ENCODE measurements around the gene AP4E1. TPM values are rescaled to one million over a fixed set of nuclear protein-coding genes. Genes with fewer than 3 reads are reported as not detected.
"Not testable (repeated sequence)": the region's sequence is repeated elsewhere in the genome, so short reads cannot be mapped to it uniquely, and the experiment has no call there.

The AP4E1 gene
- total RNA-seq, 4 donors from 2014 or later = 9.9 to 13.2 (median 10.6) TPM

DNA sequence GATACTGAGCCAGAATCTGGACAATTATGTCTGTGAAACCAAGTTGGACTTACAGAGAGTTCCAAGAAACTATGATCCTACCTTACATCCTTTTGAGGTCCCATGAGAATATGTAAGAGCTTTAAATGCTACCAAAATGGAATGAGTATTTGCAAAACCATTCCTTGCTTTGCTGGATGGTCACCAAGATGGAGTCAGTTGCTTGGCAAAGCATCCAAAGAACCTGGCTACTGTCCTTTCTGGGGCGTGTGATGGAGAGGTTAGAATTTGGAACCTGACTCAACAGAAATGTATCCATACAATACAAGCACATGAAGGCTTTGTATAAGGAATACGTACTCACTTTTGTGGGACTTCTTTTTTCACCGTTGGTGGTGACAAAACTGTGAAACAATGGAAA is 36.2 kb downstream of the AP4E1 start:
- TF ChIP-seq EP300 (IDR thresholded peaks at IDR 0.05) (no peak), POLR2AphosphoS5 (IDR thresholded peaks at IDR 0.05) (no peak), POLR2A (IDR thresholded peaks at IDR 0.05; ENCODE audit: low read depth) (no peak)
- TF ChIP-seq, protein P1, sequence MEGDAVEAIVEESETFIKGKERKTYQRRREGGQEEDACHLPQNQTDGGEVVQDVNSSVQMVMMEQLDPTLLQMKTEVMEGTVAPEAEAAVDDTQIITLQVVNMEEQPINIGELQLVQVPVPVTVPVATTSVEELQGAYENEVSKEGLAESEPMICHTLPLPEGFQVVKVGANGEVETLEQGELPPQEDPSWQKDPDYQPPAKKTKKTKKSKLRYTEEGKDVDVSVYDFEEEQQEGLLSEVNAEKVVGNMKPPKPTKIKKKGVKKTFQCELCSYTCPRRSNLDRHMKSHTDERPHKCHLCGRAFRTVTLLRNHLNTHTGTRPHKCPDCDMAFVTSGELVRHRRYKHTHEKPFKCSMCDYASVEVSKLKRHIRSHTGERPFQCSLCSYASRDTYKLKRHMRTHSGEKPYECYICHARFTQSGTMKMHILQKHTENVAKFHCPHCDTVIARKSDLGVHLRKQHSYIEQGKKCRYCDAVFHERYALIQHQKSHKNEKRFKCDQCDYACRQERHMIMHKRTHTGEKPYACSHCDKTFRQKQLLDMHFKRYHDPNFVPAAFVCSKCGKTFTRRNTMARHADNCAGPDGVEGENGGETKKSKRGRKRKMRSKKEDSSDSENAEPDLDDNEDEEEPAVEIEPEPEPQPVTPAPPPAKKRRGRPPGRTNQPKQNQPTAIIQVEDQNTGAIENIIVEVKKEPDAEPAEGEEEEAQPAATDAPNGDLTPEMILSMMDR (IDR thresholded peaks at IDR 0.05) = no peak
- Histone ChIP-seq H3K36me3 (peaks cover 5 to 45% (median 24%) of the 10 kb centered on the region in 4 donors), H3K4me1 (no peaks in the 10 kb centered on the region), H3K27me3 (no peaks in the 10 kb centered on the region), H3K9me3 (no peaks in the 10 kb centered on the region), H3K4me3 (no peak overlapping the region), H3K27ac (replicated peaks in 1 of 4) (no peak overlapping the region)
- intact Hi-C loops (cut with DNase I) = no loop called here
- WGBS = 76% methylated on average over 3 of the region's 3 CpGs
- no peak for DNase-seq (ENCODE audit: extremely low spot score)

DNA sequence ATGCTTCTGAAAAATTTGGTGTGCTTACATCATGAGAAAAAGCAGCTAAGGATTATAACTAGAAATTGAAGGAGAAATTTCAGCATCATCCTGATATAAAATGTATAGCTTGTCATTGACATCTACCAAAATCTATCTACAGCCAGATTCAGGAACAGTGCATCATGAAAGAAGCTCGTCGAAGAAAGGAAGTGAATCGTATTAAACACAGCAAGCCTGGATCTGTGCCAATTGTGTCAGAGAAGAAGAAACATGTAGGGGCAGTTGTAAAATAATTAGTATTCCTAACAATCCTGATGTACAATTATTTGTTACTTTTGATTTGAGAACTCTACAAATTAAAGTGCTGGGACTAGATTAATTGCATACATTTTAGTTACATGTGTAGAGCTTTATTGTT is 37.2 kb downstream of the AP4E1 start:
- no peak for DNase-seq (ENCODE audit: extremely low spot score)
- Histone ChIP-seq H3K4me3 (no peak overlapping the region), H3K4me1 (no peaks in the 10 kb centered on the region), H3K9me3 (no peaks in the 10 kb centered on the region), H3K36me3 (peaks cover 9 to 56% (median 32%) of the 10 kb centered on the region in 4 donors), H3K27me3 (no peaks in the 10 kb centered on the region), H3K27ac (replicated peaks in 1 of 4) (no peak overlapping the region)
- no peak for TF ChIP-seq EP300 (IDR thresholded peaks at IDR 0.05)
- TF ChIP-seq POLR2A (IDR thresholded peaks at IDR 0.05; ENCODE audit: low read depth) = no peak
- TF ChIP-seq, protein P1 (IDR thresholded peaks at IDR 0.05) = no peak
- TF ChIP-seq POLR2AphosphoS5 (IDR thresholded peaks at IDR 0.05) = no peak
- intact Hi-C loops (cut with DNase I) = no loop called here
- WGBS = 33% methylated on average over 3 of the region's 3 CpGs

DNA sequence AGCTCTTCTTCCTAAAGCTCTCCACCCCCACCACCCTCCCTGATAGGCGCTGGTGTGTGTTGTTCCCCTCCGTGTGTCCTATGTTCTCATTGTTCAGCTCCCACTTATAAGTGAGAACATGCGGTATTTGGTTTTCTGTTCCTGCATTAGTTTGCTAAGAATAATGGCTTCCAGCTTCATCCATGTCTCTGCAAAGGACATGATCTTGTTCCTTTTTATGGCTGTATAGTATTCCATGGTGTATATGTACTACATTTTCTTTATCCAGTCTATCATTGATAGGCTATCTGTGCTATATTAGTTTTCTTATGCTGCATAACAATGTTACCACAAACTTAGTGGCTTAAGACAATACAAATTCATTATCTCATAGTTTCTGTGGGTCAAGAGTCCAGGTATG is 42.3 kb downstream of the AP4E1 start:
- H3K4me3 ChIP-seq; DNase-seq (ENCODE audit: extremely low spot score); H3K9me3 ChIP-seq; H3K27ac ChIP-seq (replicated peaks in 1 of 4); H3K27me3 ChIP-seq; intact Hi-C loops (cut with DNase I); H3K4me1 ChIP-seq: not testable (repeated sequence)
- 100% methylated on average over 3 of the region's 3 CpGs for WGBS
- H3K36me3 ChIP-seq = peaks cover 33 to 74% (median 38%) of the 10 kb centered on the region in 4 donors

DNA sequence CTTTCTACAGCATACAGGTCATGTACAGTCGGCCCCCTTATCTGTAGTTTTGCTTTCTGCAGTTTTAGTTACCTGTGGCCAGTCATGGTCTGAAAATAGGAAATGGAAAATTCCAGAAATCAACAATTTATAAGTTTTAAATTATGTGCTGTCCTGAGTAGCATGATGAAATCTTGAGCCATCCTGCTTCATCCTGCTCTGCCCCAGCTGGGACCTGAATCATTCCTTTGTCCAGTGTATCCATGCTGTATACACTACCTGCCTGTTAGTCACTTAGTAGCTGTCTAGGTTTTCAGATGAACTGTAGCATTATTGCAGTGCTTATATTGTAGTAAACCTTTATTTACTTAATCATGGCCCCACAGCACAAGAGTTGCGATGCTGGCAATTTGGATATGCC is 44.8 kb downstream of the AP4E1 start:
- H3K4me1 ChIP-seq = no peaks in the 10 kb centered on the region
- H3K4me3 ChIP-seq = no peak overlapping the region
- H3K36me3 ChIP-seq = peaks cover 52 to 89% (median 60%) of the 10 kb centered on the region in 4 donors
- H3K27me3 ChIP-seq = no peaks in the 10 kb centered on the region
- intact Hi-C loops (cut with DNase I) = no loop called here
- H3K27ac ChIP-seq (replicated peaks in 1 of 4) = no peak overlapping the region
- no peak for DNase-seq (ENCODE audit: extremely low spot score)
- WGBS = 96% methylated on average over 2 of the region's 2 CpGs
- TF ChIP-seq, protein P1 (IDR thresholded peaks at IDR 0.05) = no peak
- TF ChIP-seq POLR2A (IDR thresholded peaks at IDR 0.05; ENCODE audit: low read depth) (no peak), POLR2AphosphoS5 (IDR thresholded peaks at IDR 0.05) (no peak)
- no peaks in the 10 kb centered on the region for H3K9me3 ChIP-seq

DNA sequence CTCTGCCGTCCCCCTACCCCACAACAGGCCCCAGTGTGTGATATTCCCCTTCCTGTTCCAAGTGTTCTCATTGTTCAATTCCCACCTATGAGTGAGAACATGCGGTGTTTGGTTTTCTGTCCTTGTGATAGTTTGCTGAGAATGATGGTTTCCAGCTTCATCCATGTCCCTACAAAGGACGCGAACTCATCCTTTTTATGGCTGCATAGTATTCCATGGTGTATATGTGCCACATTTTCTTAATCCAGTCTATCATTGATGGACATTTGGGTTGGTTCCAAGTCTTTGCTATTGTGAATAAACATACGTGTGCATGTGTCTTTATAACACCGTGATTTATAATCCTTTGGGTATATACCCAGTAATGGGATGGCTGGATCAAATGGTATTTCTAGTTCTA is 46.4 kb downstream of the AP4E1 start:
- DNase-seq (ENCODE audit: extremely low spot score); H3K4me3 ChIP-seq; H3K27ac ChIP-seq (replicated peaks in 1 of 4); intact Hi-C loops (cut with DNase I); H3K9me3 ChIP-seq; H3K27me3 ChIP-seq; H3K4me1 ChIP-seq: not testable (repeated sequence)
- H3K36me3 ChIP-seq = peaks cover 57 to 95% (median 70%) of the 10 kb centered on the region in 4 donors
- 95% methylated on average over 6 of the region's 6 CpGs for WGBS

DNA sequence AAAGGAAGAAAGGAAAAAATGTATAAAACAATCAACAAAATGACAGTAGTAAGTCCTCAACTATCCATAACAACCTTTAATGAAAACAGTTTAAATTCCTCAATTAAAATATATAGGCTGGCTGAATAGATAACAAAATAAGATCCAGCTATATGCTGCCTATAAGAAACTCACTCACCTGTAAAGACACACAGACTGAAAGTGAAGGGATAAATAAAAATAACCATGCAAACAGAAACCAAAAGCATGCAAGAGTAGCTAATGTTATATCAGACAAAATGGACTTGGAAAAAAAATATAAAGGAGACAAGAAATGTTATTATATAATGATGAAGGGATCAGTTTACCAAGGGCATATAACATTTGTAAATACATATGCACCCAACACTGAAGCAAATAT is 51.2 kb downstream of the AP4E1 start:
- no peaks in the 10 kb centered on the region for H3K4me1 ChIP-seq
- no peak overlapping the region for H3K27ac ChIP-seq (replicated peaks in 1 of 4)
- intact Hi-C loops (cut with DNase I) = no loop called here
- no peak for DNase-seq (ENCODE audit: extremely low spot score)
- no peak for TF ChIP-seq POLR2AphosphoS5 (IDR thresholded peaks at IDR 0.05)
- TF ChIP-seq EP300 (IDR thresholded peaks at IDR 0.05) = no peak
- no peak for TF ChIP-seq POLR2A (IDR thresholded peaks at IDR 0.05; ENCODE audit: low read depth)
- TF ChIP-seq, protein P1 (IDR thresholded peaks at IDR 0.05) = no peak
- H3K4me3 ChIP-seq = no peak overlapping the region
- peaks cover 32 to 64% (median 50%) of the 10 kb centered on the region in 4 donors for H3K36me3 ChIP-seq
- no peaks in the 10 kb centered on the region for H3K27me3 ChIP-seq
- H3K9me3 ChIP-seq = peaks cover 0 to 25% (median 11%) of the 10 kb centered on the region in 4 donors

Data from esophagus muscularis mucosa (tissue), 4 donors.